Stimulated activated CD8-positive, alpha-beta memory T cell treated with anti-CD3 and anti-CD28 coated beads, Interleukin-4, amount 100 ng/mL, for 48 hours (primary cell): ENCODE results near the gene FOXJ3.
A peak's percentile ranks its signal among the peaks of the same experiment; 100 is the strongest.

Source experiments
- DNase-seq: peaks from one replicate; pipeline ENCODE4 v3.0.0-alpha.2; 2020

Gene FOXJ3

GRCh38 chr1:42183210-42183956, 151.7 kb downstream of the FOXJ3 start:
- no peak for DNase-seq

- no peak for DNase-seq
These were observed 153.3 kb downstream of the FOXJ3 start for GRCh38 chr1:42181687-42182086.

- no peak for DNase-seq
These were observed 155.1 kb downstream of the FOXJ3 start for GRCh38 chr1:42179900-42180329.

DNA sequence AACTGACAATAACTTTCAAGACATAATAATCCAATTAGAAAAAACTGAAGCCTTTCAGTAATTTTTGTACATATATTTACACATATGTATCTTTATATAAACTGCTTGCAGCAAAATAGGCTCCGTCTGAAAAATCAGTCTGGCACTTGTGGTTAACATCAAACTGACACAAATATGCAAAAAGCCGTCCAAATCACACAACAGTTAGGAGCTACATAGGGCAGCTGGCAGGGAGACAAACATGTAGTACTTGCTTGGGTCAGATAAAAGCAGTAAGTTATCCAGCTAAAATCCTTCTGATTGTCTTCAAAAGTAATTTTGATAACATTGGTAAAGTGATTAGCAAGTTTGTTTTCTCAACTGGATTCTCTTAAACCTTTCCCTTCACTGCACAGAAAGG, 155.8 kb downstream of the FOXJ3 start:
- no peak for DNase-seq

DNA sequence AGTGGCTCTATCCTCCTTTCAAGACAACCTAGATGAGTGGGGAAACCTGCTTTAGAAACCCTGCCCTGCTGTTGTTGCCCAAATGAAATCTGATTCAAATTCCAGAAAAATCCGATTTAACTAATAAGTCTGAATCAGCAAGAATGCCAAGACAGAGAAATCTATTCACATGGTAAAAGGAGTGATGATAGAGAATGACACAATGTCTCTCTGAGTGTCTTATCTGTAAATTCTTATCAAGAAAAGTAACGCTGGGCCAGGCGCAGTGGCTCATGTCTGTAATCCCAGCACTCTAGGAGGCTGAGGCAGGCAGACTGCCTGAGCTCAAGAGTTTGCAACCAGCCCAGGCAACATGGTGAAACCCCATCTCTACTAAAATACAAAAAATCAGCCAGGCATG, 156.8 kb downstream of the FOXJ3 start:
- no peak for DNase-seq

DNA sequence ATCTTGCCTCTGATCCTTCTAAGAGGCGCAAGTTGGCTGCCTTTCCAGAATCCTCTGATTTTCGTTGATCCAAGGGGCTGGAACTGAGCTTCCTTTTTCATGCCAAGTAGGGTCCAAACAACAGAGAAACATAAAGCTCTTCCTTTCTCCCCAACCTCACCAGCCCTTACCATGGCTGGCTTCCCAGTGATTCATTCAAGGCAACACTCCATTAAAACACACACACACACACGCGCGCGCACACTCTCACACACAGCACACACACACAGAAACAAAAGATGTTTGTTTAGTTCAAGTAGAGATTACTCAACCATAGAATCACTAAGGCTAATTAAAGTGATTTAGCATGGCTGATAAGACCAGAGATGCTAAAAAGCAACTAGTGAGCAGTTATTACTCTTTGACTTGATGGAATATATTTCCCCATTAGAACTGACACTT, 157.5 kb downstream of the FOXJ3 start:
- DNase-seq = no peak

DNA sequence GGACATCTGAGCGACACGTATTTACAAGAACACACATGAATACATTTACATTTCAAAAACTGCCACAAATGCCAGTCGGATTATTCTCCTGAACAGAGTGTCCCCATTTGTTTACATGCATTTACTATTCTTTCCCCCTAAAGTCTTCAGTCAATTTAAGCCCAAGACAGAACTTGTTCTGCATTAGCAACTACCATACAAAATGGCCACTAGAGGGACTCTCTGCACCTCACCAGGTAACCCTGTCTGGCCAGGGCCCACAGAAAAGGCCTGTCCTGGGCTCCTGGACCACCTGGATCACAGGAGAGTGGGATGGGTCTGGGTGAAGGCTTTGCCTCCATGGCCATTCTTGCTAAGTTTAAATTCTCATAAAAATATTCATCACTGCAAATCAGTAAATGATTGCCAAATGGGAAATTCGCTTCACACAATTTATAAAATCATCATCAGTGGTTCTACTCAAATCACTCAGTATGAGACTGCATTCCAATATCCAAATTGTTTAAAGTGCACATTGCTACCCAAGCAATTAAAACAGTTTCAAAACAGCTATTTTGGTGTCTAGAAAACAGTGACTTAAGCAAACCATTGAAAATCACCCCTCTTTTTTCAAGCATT, 158.0 kb downstream of the FOXJ3 start:
- no peak for DNase-seq

DNA sequence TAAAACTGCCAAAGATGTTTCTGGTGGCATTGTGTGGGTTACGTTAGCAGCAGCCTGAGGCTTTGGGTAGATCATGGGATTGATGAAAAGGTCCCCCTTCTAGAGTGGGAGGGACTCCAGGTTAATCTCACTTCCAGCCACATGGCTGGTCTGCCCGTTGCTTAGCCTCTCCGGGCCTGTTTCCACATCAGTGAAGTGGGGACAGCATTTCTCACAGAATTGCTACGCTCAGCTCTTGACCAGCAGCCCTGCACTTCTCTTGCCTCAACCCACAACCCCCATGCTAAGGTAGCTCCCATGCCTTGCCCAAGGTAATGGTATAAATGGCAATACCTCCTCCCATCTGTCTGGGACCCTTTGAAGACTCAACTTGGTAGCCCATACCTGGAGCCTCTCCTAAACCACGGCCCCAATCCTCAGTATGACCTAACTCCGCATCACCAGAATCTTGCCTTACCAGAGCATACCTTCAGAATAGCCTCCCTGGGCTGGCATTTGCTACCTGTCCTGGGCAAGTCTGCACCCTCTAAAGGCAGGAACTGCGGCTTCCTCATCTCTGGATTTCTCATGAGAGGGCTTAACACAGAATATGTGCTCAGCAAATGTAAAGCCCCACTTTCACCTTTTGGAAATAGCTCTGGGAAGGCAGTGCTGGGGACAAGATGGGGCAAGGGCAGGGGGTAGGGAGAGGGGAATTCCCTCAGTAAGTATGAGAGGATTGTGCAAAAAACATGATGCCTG, 159.6 kb downstream of the FOXJ3 start:
- DNase-seq = no peak

DNA sequence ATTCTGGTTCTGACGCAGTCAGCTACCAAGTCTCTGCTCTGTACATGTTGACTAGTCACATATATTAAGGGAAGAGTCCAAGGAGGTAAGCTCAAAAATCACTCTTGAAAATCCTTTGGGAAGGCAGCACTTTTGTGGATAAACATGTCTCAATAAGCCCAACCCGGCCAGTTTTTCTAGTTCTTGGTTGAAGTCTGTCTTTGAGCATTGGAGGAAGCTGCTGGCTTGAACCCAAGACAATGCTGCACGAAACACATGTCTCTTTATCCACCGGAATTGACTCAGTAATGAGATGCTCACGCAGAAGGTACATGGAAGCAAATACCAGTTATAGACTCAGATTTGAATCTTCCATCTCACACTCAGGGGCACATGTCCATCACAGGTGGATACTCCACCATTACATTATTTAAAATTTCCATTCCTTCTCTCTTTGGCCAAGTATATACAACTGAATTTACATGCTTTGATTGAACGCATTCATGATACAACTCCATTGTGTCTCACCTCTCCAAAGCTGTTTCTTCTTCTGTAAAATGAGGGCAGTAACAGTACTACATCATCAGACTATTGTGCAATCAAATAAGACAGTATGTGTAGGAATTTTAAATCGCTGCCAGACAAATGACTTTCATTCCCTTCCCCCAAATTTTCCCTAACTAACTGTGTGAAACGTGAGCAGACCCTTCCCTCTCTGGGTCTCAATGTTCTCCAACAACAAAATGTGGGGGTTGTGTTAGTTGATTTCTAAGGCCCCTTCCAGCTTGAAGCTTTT, 160.9 kb downstream of the FOXJ3 start:
- no peak for DNase-seq

GRCh38 chr1:42173155-42173933, 161.7 kb downstream of the FOXJ3 start:
- DNase-seq = peak; percentile 80

GRCh38 chr1:42172381-42173133, 162.5 kb downstream of the FOXJ3 start:
- no peak for DNase-seq

DNA sequence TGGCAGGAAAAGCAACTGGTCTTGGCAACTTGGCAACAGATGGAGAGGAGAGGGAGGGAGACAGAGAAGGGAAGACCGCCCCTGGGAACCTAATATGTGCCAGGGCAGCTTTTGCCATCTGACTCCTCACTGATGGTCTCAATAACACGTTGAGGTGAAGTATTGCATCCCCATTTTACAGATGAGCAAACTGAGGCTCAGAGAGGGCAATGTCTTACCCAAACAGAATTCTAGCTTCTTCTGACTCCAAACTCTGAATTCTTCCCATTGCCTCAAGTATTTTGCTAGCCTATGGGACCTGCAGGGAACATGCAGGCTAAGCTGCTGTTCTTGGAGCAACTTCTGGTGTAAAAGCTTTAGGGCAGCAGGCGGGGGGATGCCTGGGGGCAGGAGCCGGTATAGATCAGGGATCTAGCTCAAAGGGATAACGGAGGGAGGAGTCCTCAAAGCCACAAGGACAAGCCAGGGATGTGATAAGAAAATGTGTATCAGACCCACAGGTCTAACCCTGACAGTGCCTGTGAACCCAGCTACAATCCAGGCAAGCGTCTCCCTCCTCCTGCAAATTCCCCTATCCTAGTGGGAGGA, 163.3 kb downstream of the FOXJ3 start:
- no peak for DNase-seq

- DNase-seq = no peak
These were observed 164.0 kb downstream of the FOXJ3 start for GRCh38 chr1:42170779-42171621.

DNA sequence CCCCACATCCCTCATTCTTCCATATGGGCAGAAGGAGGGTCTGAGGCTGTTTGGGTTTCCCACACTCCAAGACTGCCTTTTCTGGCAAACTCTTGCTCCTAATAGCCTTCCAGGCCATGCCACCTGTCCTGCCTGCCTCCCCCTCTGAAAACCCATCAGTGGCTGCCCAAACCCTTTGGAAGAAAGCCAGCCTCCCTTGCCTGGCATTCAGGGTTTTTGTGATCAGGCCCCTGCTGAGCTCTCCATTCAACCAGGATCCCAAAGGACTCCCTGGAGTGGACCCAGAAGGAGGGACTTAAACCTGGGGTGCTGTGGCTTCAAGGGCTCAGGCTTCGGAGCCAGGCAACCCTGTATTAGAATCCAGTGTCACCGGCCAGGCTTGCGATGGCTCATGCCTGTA, 166.3 kb downstream of the FOXJ3 start:
- DNase-seq = no peak

GRCh38 chr1:42168391-42168670, 166.7 kb downstream of the FOXJ3 start:
- DNase-seq = no peak

DNA sequence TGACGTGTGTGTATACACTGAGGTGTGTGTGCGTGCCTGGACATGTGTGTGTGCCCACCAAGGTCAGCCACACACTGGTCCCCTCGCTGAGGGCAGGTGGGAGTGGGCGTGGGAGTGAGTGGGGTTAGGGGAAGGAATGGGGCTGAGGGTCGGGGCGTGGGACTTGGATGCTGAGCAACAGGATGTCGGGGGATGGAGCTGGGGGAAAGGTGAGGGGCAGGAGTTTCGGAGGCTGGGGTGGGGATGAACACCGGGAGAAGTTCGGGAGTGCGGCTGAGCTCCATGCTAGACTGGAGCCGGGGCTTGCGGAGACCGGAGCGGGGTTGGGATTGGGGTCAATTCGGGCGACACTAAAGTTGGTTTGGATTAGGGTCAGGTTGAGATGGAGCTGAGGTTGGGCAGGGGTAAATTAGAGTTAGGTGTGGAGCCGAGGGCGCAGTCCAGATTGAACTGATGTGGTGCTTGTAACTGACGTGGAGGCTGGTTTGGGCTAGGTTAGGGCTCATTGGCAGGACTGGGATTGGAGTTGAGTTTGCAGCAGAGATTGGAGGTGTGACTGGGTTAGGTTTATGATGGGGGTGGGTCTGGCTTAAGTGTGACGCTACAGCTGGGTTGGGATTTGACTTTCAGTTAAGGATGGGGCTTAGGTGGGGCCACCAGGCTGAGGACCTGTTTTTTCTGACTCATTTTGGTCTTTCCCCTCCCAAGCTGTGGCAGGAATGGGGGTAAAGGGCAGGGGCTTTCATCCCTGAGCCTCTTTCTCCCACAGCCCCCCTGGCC, 167.2 kb downstream of the FOXJ3 start:
- DNase-seq = no peak

- DNase-seq = no peak
These were observed 169.4 kb downstream of the FOXJ3 start for GRCh38 chr1:42165511-42166210.

- no peak for DNase-seq
These were observed 170.2 kb downstream of the FOXJ3 start, which contains the start of gene GUCA2A for GRCh38 chr1:42164551-42165420. Gene GUCA2A (minus strand): TSS chr1:42164745. CDS start chr1:42164712, 33 bp downstream.
